ENCODE results near the gene RAB9A. TPM values are rescaled to one million over a fixed set of nuclear protein-coding genes. Genes with fewer than 3 reads are reported as not detected.

The RAB9A gene
- total and polyA plus RNA-seq, 10 of the 15 experiments (the other 5 are each of a cell fraction or from before 2014, with no cell fraction given) = 42.1 to 142 (median 49.9) TPM

GRCh38 chrX:13669246-13669737 is 19.6 kb upstream of the RAB9A start (continued):
- TF ChIP-seq CEBPZ (IDR thresholded peaks at IDR 0.05; ENCODE audit: low read depth, low read length) (no peak), BCLAF1 (IDR thresholded peaks at IDR 0.05) (no peak), NBN (IDR thresholded peaks at IDR 0.05) (peak; percentile 88), SRF (IDR thresholded peaks at IDR 0.05; ENCODE audit: low read depth in 2 of 2, low read length in 2 of 2) (no peak), NFIC (IDR thresholded peaks at IDR 0.05; ENCODE audit: low read depth, low read length) (peak; percentile 90), ZBTB4 (CRISPR knock-in tag; IDR thresholded peaks at IDR 0.05) (no peak), ZNF592 (IDR thresholded peaks at IDR 0.05) (peak; percentile 10; the same call in 1 of the 2 replicates), EP300 (IDR thresholded peaks at IDR 0.05; ENCODE audit: borderline replicate concordance in 1 of 2, control insufficient read depth in 1 of 2, low read depth in 2 of 2, low read length in 2 of 2) (peak; percentile 91 to 92)
- TF ChIP-seq, protein P1, sequence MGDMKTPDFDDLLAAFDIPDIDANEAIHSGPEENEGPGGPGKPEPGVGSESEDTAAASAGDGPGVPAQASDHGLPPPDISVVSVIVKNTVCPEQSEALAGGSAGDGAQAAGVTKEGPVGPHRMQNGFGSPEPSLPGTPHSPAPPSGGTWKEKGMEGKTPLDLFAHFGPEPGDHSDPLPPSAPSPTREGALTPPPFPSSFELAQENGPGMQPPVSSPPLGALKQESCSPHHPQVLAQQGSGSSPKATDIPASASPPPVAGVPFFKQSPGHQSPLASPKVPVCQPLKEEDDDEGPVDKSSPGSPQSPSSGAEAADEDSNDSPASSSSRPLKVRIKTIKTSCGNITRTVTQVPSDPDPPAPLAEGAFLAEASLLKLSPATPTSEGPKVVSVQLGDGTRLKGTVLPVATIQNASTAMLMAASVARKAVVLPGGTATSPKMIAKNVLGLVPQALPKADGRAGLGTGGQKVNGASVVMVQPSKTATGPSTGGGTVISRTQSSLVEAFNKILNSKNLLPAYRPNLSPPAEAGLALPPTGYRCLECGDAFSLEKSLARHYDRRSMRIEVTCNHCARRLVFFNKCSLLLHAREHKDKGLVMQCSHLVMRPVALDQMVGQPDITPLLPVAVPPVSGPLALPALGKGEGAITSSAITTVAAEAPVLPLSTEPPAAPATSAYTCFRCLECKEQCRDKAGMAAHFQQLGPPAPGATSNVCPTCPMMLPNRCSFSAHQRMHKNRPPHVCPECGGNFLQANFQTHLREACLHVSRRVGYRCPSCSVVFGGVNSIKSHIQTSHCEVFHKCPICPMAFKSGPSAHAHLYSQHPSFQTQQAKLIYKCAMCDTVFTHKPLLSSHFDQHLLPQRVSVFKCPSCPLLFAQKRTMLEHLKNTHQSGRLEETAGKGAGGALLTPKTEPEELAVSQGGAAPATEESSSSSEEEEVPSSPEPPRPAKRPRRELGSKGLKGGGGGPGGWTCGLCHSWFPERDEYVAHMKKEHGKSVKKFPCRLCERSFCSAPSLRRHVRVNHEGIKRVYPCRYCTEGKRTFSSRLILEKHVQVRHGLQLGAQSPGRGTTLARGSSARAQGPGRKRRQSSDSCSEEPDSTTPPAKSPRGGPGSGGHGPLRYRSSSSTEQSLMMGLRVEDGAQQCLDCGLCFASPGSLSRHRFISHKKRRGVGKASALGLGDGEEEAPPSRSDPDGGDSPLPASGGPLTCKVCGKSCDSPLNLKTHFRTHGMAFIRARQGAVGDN (IDR thresholded peaks at IDR 0.05) = peak; percentile 93
